Thyroid gland (tissue), 4 donors: Measurements from ENCODE around the gene RHBDD1. TPM values are rescaled to one million over a fixed set of nuclear protein-coding genes. Genes with fewer than 3 reads are reported as not detected.

Experiments
- DNase-seq, 2 donors: peaks; one replicate each; pipeline ENCODE4 v3.0.0-alpha.2; 2019
- H3K27ac ChIP-seq, 3 donors: fragments of 200-600 bp; sonication (generic); 1 replicate in 2 of 3; 2 replicates in 1 of 3; pipeline ENCODE4 v1.5.1; 2016 to 2019; ENCODE audit warnings: mild to moderate bottlenecking in 1 of 3, moderate library complexity in 1 of 3
- H3K27me3 ChIP-seq: fragments of 200-600 bp; sonication (generic); one replicate; pipeline ENCODE4 v1.5.1; 2019
- H3K36me3 ChIP-seq, 2 donors: fragments of 200-600 bp; sonication (generic); one replicate each; pipeline ENCODE4 v1.5.1; 2016 to 2019
- H3K4me1 ChIP-seq, 2 donors: fragments of 200-600 bp; sonication (generic); one replicate each; pipeline ENCODE4 v1.5.1; 2017 to 2019
- H3K4me3 ChIP-seq, 3 donors: fragments of 200-600 bp; sonication (generic); replicated peaks in 1 of 3; 1 replicate in 2 of 3; 2 replicates in 1 of 3; pipeline ENCODE4 v1.5.1; 2016; ENCODE audit warnings: mild to moderate bottlenecking in 1 of 3
- H3K9me3 ChIP-seq: fragments of 200-600 bp; sonication (generic); one replicate; pipeline ENCODE4 v1.5.1; 2017
- POLR2A ChIP-seq, 2 donors: fragments of 450-650 bp; IDR thresholded peaks; one replicate each; pipeline ENCODE4 v1.6.1; 2017; ENCODE audit warnings: antibody characterized with exemption in 2 of 2, mild to moderate bottlenecking in 2 of 2, moderate library complexity in 1 of 2
- WGBS, 2 donors: methylation state at CpG; one replicate each; pipeline ENCODE4 v1.1.5; 2017; 5-methylcytosine and 5-hydroxymethylcytosine counted together
- intact Hi-C: fragments of 100-400 bp; cut with DNase I; formaldehyde crosslinking; loops from one replicate; pipeline ENCODE4 v1.15.1; 2023
- total RNA-seq, 4 donors: library from RNA; depleted of rRNA; stranded (reverse); fragments of >200 nt; gene quantifications; one replicate each; pipeline ENCODE4 v1.2.3, GENCODE V29; 2016
- TF ChIP-seq, protein P1 (sequence below), 6 experiments: fragments of 200-600 bp in 3 of 6; fragments of 450-650 bp in 3 of 6; sonication (generic) in 3 of 6; IDR thresholded peaks; one replicate each; pipeline ENCODE4 v1.5.1; 2016 to 2019; ENCODE audit warnings: antibody characterized with exemption in 6 of 6, mild to moderate bottlenecking in 2 of 6, inconsistent platforms in 1 of 6, moderate library complexity in 1 of 6

The RHBDD1 gene
- total RNA-seq, 4 donors from 2014 or later = 17.2 to 36.5 (median 26.2) TPM

DNA sequence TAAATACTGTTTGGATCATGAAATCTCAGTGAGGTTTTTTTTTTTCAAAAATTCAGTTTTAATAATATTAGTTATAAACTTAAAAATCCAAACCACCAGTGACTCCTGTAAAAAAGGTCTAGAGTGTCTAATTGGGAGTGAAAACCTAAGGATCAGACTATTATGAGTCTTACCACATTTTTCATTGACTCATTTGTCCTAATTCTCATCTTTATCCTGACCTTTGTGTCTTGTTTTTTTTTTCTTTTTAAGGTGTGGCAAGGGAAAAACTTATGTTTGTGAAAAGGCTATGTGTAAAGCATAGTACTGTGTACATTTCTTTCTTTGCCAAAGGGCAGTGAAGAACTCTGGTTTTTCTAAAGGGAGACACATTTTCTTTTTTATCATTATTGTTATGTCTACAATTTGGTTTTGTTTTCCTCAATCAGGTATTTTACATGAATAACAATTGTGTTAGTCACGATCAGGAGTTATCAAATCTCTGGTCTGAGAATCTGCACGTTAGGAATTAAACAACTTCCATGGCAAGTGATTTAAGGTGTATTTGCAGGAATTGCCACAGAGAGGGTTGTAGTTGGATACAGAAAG is 52.6 kb downstream of the RHBDD1 start:
- Histone ChIP-seq H3K9me3 (no peaks in the 10 kb centered on the region), H3K27ac (no peak overlapping the region), H3K4me3 (no peak overlapping the region), H3K36me3 (no peaks in the 10 kb centered on the region), H3K27me3 (no peaks in the 10 kb centered on the region), H3K4me1 (no peaks in the 10 kb centered on the region)
- intact Hi-C loops = no loop called here
- no peak for TF ChIP-seq POLR2A (IDR thresholded peaks at IDR 0.05)
- TF ChIP-seq, protein P1, sequence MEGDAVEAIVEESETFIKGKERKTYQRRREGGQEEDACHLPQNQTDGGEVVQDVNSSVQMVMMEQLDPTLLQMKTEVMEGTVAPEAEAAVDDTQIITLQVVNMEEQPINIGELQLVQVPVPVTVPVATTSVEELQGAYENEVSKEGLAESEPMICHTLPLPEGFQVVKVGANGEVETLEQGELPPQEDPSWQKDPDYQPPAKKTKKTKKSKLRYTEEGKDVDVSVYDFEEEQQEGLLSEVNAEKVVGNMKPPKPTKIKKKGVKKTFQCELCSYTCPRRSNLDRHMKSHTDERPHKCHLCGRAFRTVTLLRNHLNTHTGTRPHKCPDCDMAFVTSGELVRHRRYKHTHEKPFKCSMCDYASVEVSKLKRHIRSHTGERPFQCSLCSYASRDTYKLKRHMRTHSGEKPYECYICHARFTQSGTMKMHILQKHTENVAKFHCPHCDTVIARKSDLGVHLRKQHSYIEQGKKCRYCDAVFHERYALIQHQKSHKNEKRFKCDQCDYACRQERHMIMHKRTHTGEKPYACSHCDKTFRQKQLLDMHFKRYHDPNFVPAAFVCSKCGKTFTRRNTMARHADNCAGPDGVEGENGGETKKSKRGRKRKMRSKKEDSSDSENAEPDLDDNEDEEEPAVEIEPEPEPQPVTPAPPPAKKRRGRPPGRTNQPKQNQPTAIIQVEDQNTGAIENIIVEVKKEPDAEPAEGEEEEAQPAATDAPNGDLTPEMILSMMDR (IDR thresholded peaks at IDR 0.05) = no peak
- no peak for DNase-seq
- WGBS, 2 donors = 88% methylated on average over 2 of the region's 2 CpGs

DNA sequence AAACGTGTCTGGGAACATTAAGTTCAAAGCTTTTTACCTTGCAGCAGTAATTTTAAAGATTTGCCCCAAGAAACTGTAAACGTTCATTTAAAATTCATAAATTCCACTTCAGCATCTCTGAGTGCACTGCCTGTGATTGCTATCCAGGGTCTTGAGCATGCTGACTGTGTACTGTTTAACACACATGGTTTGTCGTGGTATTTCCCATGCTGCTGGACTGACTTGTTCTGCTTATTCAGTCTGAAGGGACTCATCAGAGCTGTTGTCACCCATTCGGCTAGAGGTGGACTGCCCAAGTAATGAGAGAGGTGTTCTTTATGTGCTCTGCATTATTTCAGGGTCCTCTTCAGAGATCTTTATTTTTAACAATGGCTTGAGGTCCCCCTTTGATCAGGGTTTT is 53.1 kb downstream of the RHBDD1 start:
- intact Hi-C loops = no loop called here
- DNase-seq = no peak
- Histone ChIP-seq H3K36me3 (no peaks in the 10 kb centered on the region), H3K4me3 (no peak overlapping the region), H3K9me3 (no peaks in the 10 kb centered on the region), H3K27ac (no peak overlapping the region), H3K4me1 (no peaks in the 10 kb centered on the region), H3K27me3 (no peaks in the 10 kb centered on the region)
- TF ChIP-seq POLR2A (IDR thresholded peaks at IDR 0.05) = no peak
- TF ChIP-seq, protein P1 (IDR thresholded peaks at IDR 0.05) = no peak
- WGBS, 2 donors = 56 to 65% methylated on average over 4 of the region's 4 CpGs

DNA sequence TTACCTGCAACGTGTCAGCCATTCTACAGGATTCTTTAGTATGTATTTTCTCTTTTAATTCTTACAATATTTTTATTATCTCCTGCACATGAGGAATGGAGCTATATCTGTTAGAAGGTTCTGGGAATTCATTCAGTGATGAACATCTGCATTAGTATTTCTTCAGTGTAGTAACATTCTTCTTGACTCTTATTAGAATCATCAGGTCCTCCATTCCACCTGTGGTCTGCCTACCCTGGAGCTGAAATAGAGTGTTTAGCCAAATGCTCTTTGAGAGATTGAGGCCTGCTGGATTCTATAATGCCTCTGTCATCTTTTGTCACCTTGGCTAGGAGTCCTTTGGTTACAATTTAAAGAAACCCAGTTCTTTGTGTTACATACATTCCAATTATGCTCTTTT is 54.4 kb downstream of the RHBDD1 start:
- Histone ChIP-seq H3K27ac (no peak overlapping the region), H3K4me3 (no peak overlapping the region)
- WGBS, 2 donors = 93 to 100% methylated on average over 1 of the region's 1 CpG

DNA sequence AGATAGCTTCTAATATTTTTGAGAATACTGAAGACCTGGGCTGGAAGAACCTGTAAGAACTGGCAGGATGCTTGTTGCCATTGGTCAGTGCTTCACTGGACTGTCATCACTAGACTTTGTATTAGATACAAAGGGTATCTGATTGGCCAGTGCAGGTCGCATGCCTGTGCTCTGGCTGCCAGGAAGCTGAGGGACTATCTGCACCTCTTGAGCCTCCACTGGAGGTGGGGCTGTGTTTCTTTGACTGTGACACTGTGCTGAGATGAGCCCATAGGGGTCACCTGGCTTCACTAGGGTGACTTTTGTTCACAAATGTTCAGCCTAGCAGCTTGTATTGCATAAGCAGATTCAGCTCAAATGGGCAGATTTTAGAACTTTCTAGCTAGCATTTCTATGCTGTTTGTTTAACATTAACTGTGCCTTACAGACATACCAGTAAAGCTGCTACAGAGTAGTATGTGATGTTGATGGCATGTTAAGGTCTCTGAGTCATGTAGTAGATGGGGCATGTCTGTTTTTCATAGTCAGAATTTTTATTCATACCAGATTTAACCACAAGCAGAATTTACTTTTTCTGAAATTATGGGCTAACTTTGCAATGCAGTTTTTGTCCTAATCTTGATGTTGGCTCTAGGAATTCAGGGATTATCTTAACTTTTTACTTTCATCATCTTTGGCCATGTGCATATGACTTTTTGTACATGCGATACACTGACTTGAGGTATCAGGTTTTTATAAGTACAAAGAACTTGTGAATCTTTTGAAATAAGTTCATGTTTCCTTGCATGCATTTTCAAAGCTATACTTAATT is 56.1 kb downstream of the RHBDD1 start:
- no peaks in the 10 kb centered on the region for H3K4me1 ChIP-seq
- H3K36me3 ChIP-seq = no peaks in the 10 kb centered on the region
- DNase-seq = no peak
- no peak overlapping the region for H3K4me3 ChIP-seq
- H3K9me3 ChIP-seq = no peaks in the 10 kb centered on the region
- no peaks in the 10 kb centered on the region for H3K27me3 ChIP-seq
- no peak overlapping the region for H3K27ac ChIP-seq
- WGBS, 2 donors = 85 to 96% methylated on average over 2 of the region's 2 CpGs
- TF ChIP-seq, protein P1 (IDR thresholded peaks at IDR 0.05) = no peak
- no peak for TF ChIP-seq POLR2A (IDR thresholded peaks at IDR 0.05)
- intact Hi-C loops = no loop called here

More for the DNA sequence above, 54.4 kb downstream of the RHBDD1 start:
- Histone ChIP-seq H3K9me3 (no peaks in the 10 kb centered on the region), H3K27me3 (no peaks in the 10 kb centered on the region), H3K36me3 (no peaks in the 10 kb centered on the region), H3K4me1 (no peaks in the 10 kb centered on the region)
- TF ChIP-seq, protein P1 (IDR thresholded peaks at IDR 0.05) = no peak
- TF ChIP-seq POLR2A (IDR thresholded peaks at IDR 0.05) = no peak
- DNase-seq = no peak
- intact Hi-C loops = no loop called here

DNA sequence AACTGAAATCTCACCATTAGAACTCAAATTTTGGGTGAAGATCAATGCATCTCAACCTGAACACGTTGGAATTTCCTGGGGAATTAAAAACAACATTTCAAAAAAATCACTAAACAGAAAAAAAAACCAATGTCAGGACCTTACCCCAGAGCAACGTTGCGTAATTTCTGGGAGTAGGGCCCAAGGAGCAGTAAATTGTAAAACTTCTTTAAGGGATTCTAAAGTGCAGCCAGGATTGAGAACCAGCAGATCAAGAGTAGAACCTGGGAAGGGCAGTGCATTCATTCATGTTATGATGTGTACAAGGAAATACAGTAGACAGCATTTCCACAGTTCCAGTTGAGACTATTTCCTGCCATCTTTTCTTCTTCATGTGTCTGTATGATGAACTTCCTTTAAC is 56.9 kb downstream of the RHBDD1 start:
- WGBS, 2 donors = 70 to 72% methylated on average over 3 of the region's 3 CpGs
- no peaks in the 10 kb centered on the region for H3K36me3 ChIP-seq
- no peaks in the 10 kb centered on the region for H3K9me3 ChIP-seq
- H3K4me1 ChIP-seq = no peaks in the 10 kb centered on the region
- DNase-seq = no peak
- no peak overlapping the region for H3K27ac ChIP-seq
- H3K4me3 ChIP-seq = no peak overlapping the region
- TF ChIP-seq POLR2A (IDR thresholded peaks at IDR 0.05) = no peak
- TF ChIP-seq, protein P1 (IDR thresholded peaks at IDR 0.05) = no peak
- intact Hi-C loops = no loop called here
- no peaks in the 10 kb centered on the region for H3K27me3 ChIP-seq
